Measurements from ENCODE around the gene AMDHD2. TPM values are rescaled to one million over a fixed set of nuclear protein-coding genes. Genes with fewer than 3 reads are reported as not detected.

Gene AMDHD2
- total RNA-seq, 6 experiments from 2014 or later, result 12.3 to 24.9 (median 21.4) TPM

- intact Hi-C loops (cut with DNase I), result no loop called here
- peak overlapping the region in 2 of 3 donors; percentile 54 to 80 for H3K27ac ChIP-seq
- TF ChIP-seq POLR2A (IDR thresholded peaks at IDR 0.05) (no peak), CTCF (IDR thresholded peaks at IDR 0.05) (no peak)
- 64% methylated on average over 10 of the region's 39 CpGs for WGBS (ENCODE audit: insufficient coverage, low coverage, low lambda C conversion rate, missing lambda C conversion rate)
- H3K4me1 ChIP-seq, result peaks cover 0 to 66% (median 37%) of the 10 kb centered on the region in 4 donors
- no peaks in the 10 kb centered on the region for H3K9me3 ChIP-seq
- H3K36me3 ChIP-seq, result peaks cover 0 to 8% (median 0%) of the 10 kb centered on the region in 4 donors
- H3K4me3 ChIP-seq, result no peak overlapping the region
- DNase-seq (peak; percentile 47 to 64 (median 61)), ATAC-seq (peak in 1 of 4 donors; percentile 2)
- no peaks in the 10 kb centered on the region for H3K27me3 ChIP-seq
These were observed 1.1 kb upstream of the AMDHD2 start for GRCh38 chr16:2518823-2519710.

- Histone ChIP-seq H3K27ac (peak overlapping the region; percentile 54 to 80 (median 56)), H3K4me3 (peak overlapping the region; percentile 49 to 73 (median 59)), H3K27me3 (no peaks in the 10 kb centered on the region), H3K4me1 (peaks cover 0 to 73% (median 40%) of the 10 kb centered on the region in 4 donors), H3K36me3 (peaks cover 0 to 8% (median 0%) of the 10 kb centered on the region in 4 donors), H3K9me3 (no peaks in the 10 kb centered on the region)
- intact Hi-C loops (cut with DNase I), result no loop called here
- 51% methylated on average over 20 of the region's 22 CpGs for WGBS (ENCODE audit: insufficient coverage, low coverage, low lambda C conversion rate, missing lambda C conversion rate)
- ATAC-seq, result no peak
- no peak for TF ChIP-seq CTCF (IDR thresholded peaks at IDR 0.05)
- TF ChIP-seq POLR2A (IDR thresholded peaks at IDR 0.05), result no peak
- DNase-seq, result peak in 1 of 3 donors; percentile 68
These were observed 475 bp upstream of the AMDHD2 start for GRCh38 chr16:2519711-2520080.

- H3K9me3 ChIP-seq, result no peaks in the 10 kb centered on the region
- ATAC-seq (peak in 1 of 4 donors; percentile 6), DNase-seq (peak; percentile 48 to 69 (median 55))
- no peaks in the 10 kb centered on the region for H3K27me3 ChIP-seq
- intact Hi-C loops (cut with DNase I), result no loop called here
- peaks cover 0 to 70% (median 37%) of the 10 kb centered on the region in 4 donors for H3K4me1 ChIP-seq
- H3K36me3 ChIP-seq, result peaks cover 0 to 8% (median 0%) of the 10 kb centered on the region in 4 donors
- H3K4me3 ChIP-seq, result peak overlapping the region; percentile 49 to 73 (median 59)
- H3K27ac ChIP-seq, result peak overlapping the region; percentile 40 to 83 (median 80)
- TF ChIP-seq CTCF (IDR thresholded peaks at IDR 0.05) (no peak), POLR2A (IDR thresholded peaks at IDR 0.05) (no peak)
- WGBS (ENCODE audit: insufficient coverage, low coverage, low lambda C conversion rate, missing lambda C conversion rate), result 24% methylated on average over 13 of the region's 41 CpGs
These were observed 787 bp downstream of the AMDHD2 start for GRCh38 chr16:2520784-2521531.

- Histone ChIP-seq H3K4me1 (peaks cover 0 to 53% (median 26%) of the 10 kb centered on the region in 4 donors), H3K27ac (peak overlapping the region in 2 of 3 donors; percentile 42 to 85), H3K36me3 (peaks cover 0 to 20% (median 4%) of the 10 kb centered on the region in 4 donors), H3K9me3 (no peaks in the 10 kb centered on the region), H3K27me3 (no peaks in the 10 kb centered on the region), H3K4me3 (peak overlapping the region in 1 of 3 donors; percentile 29)
- ATAC-seq, result peak in 3 of 4 donors; percentile 3 to 45 (median 7)
- intact Hi-C loops (cut with DNase I), result no loop called here
- 15% methylated on average over 3 of the region's 6 CpGs for WGBS (ENCODE audit: insufficient coverage, low coverage, low lambda C conversion rate, missing lambda C conversion rate)
- DNase-seq, result peak in 2 of 3 donors; percentile 54 to 58
- TF ChIP-seq POLR2A (IDR thresholded peaks at IDR 0.05), result no peak
- TF ChIP-seq CTCF (IDR thresholded peaks at IDR 0.05), result no peak
These were observed 3.6 kb downstream of the AMDHD2 start for GRCh38 chr16:2523801-2524231.
